Mesodermal cell (in vitro differentiated cells): ENCODE results near the gene GTF3C5.
"Not testable (repeated sequence)": the region's sequence is repeated elsewhere in the genome, so short reads cannot be mapped to it uniquely, and the experiment has no call there.

Experiments
- H3K27ac ChIP-seq: 2 replicates; pipeline ENCODE4 v1.7.0; 2013; ENCODE audit warnings: mild to moderate bottlenecking, low read depth, low read length, moderate library complexity; ENCODE audit not compliant: severe bottlenecking
- H3K36me3 ChIP-seq: 2 replicates; pipeline ENCODE4 v1.7.1; 2013; ENCODE audit warnings: mild to moderate bottlenecking, low read length, moderate library complexity; ENCODE audit not compliant: control insufficient read depth, insufficient read depth
- H3K4me1 ChIP-seq: one replicate; pipeline ENCODE4 v1.7.1; 2013; ENCODE audit warnings: mild to moderate bottlenecking, low read length; ENCODE audit not compliant: insufficient read depth, control insufficient read depth, poor library complexity, severe bottlenecking
- H3K4me3 ChIP-seq: 2 replicates; pipeline ENCODE4 v1.7.0; 2013; ENCODE audit warnings: low read length, control low read depth, mild to moderate bottlenecking; ENCODE audit not compliant: insufficient read depth, poor library complexity, severe bottlenecking; ENCODE audit errors: extremely low read depth
- H3K9me3 ChIP-seq: 2 replicates; pipeline ENCODE4 v1.7.1; 2013; ENCODE audit warnings: mild to moderate bottlenecking, low read length, moderate library complexity; ENCODE audit not compliant: control insufficient read depth
- WGBS, 2 experiments: methylation state at CpG; one replicate each; pipeline ENCODE4 v1.1.5; 2013; ENCODE audit warnings: missing lambda C conversion rate in 2 of 2; ENCODE audit not compliant: insufficient coverage in 2 of 2; 5-methylcytosine and 5-hydroxymethylcytosine counted together

The GTF3C5 gene

GRCh38 chr9:133090752-133091385 is 60.1 kb downstream of the GTF3C5 start:
- Histone ChIP-seq H3K9me3 (peaks cover 4% of the 10 kb centered on the region), H3K36me3 (peaks cover 3% of the 10 kb centered on the region), H3K4me1 (no peaks in the 10 kb centered on the region), H3K4me3 (no peak overlapping the region), H3K27ac (no peak overlapping the region)
- WGBS, 2 experiments: 94 to 95% methylated on average over 8 of the region's 11 CpGs

- not testable (repeated sequence) for H3K4me3 ChIP-seq, H3K27ac ChIP-seq, H3K4me1 ChIP-seq
- WGBS, 2 experiments: 94% methylated on average over 3 of the region's 4 CpGs; no CpG with 5 or more reads in 1 of the 2 experiments
- Histone ChIP-seq H3K9me3 (peaks cover 21% of the 10 kb centered on the region), H3K36me3 (peaks cover 38% of the 10 kb centered on the region)
Measured at GRCh38 chr9:133094351-133094750, 63.6 kb downstream of the GTF3C5 start.

DNA sequence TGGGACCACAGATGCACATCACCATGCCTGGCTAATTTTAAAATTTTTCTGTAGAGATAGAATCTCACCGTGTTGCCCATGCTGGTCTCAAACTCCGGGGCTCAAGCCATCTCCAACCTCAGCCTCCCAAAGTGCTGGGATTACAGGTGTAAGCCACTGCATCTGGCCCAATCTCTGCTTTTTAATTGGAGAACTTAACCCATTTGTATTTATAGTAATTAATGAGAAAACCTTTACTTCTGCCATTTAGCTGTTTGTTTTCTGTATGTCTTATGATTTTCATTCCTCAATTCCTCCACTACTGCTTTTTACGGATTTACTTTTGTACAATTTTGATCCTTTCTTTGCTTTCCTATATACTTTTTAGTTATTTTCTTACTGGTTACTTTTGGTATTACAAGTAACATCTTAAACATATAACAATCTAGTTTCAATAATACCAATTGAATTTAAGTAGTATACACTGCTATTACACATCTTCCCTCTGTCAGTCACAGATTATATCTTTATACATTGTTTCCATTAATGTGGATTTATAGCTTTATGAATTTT is 64.1 kb downstream of the GTF3C5 start:
- 83 to 100% methylated on average over 1 to 2 of the region's 3 CpGs for WGBS, 2 experiments
- H3K4me3 ChIP-seq: no peak overlapping the region
- H3K9me3 ChIP-seq: peaks cover 21% of the 10 kb centered on the region
- no peak overlapping the region for H3K27ac ChIP-seq
- no peaks in the 10 kb centered on the region for H3K4me1 ChIP-seq
- H3K36me3 ChIP-seq: peaks cover 44% of the 10 kb centered on the region

- Histone ChIP-seq H3K27ac (no peak overlapping the region), H3K4me1 (no peaks in the 10 kb centered on the region), H3K9me3 (peaks cover 21% of the 10 kb centered on the region), H3K36me3 (peaks cover 77% of the 10 kb centered on the region), H3K4me3 (no peak overlapping the region)
- WGBS, 2 experiments: 90 to 92% methylated on average over 14 of the region's 16 CpGs
Measured at GRCh38 chr9:133098104-133098754, 67.4 kb downstream of the GTF3C5 start.

DNA sequence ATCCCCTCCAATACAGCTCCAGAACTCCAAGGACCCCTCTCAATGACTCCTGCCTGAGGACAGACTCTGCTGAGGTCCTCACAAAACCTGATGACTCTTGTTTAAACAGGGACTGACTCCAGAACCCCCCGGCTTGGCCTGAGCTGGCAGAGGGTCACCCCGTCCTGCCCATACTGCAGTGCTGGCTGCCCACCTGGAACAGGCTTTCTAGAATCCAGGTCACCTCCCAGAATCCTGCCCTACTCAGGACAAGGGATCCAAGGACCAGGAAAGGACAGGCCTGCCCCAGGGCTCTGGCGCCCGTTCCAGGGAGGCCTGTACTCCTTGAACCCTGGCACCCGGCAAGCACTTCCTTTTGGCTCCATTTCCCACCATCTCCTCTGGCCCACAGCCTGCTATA is 68.1 kb downstream of the GTF3C5 start:
- Histone ChIP-seq H3K9me3 (peaks cover 21% of the 10 kb centered on the region), H3K27ac (no peak overlapping the region), H3K36me3 (peaks cover 83% of the 10 kb centered on the region), H3K4me3 (no peak overlapping the region), H3K4me1 (no peaks in the 10 kb centered on the region)
- WGBS, 2 experiments: 91 to 99% methylated on average over 5 of the region's 5 CpGs

DNA sequence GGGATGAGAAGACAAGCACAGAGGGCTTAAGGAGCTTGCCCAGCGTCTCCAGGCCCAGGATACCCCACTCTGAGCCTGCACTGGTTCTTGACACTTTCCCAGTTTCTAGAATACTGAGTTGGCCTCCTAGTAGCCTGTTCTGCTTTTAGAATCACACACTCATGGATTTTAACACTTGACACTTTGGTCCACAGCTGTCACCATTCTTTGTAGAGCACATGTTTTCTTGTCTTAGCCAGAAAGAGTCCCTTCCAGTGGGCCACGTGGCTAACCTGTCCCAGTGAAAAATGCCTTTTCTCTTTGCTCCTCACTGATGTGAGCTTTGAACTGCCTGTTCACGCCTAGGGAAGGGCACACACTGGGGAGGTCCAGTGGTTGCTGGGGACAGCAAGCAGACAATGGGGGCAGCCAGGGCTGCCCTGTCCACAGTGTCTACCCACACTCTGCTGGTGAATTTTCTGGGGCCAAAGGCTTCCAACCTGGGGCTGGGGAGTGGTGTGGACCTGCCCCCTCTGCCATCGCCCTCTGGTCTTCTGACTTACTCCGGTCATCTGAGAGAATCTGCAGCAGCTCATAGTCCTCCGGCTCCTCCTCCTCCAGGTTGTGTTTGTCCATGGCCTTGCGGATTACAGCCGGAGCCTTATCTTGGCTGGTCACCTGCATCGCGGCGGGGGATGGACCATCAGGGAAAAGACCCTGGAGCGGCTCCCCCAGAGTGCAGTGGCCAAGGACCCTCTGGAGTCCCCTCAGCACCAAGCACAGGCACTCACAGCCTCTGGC is 69.1 kb downstream of the GTF3C5 start:
- H3K4me1 ChIP-seq: no peaks in the 10 kb centered on the region
- H3K36me3 ChIP-seq: peaks cover 91% of the 10 kb centered on the region
- H3K4me3 ChIP-seq: no peak overlapping the region
- 95% methylated on average over 10 to 11 of the region's 12 CpGs for WGBS, 2 experiments
- H3K9me3 ChIP-seq: peaks cover 21% of the 10 kb centered on the region
- no peak overlapping the region for H3K27ac ChIP-seq

DNA sequence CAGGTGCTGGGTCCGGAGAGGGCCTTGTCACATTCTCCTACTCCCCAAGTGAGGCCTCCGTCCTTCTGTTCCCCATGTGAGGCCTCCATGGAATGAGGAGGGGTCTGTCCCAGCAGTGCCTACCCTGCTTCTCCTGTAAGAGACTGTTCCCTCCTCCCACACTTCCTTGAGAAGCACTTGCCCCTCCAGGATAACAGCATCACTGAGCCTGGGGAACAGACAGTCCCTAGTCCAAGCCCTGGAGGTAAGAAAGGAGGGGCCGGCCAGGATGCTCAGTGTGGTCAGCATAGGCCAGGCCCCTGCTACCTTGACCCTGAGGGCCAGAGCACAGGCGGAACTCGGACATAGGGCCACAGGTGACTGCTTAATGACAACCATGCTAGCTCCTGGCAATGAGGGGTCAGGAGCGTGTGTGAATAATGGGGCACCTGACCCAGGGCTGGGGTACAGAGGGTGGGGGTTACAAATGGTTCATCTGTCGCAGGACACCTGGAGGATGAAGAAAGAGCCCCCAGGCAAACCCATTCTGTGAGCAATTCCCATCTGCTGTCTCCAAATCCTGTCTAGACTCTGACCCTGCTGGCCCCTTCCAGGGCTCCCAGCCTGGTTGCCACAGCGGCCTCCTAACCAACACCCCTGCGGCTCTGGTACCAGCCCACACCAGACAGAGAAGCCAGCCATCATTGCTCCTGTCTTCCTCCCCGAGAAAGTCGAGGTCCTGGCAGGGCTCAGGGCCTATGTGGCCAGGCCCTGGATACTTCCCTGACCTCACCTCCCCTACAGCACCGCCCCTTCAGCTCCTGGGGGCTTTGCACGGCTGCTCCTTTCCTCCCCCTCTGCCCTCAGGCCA is 69.9 kb downstream of the GTF3C5 start:
- Histone ChIP-seq H3K27ac (no peak overlapping the region), H3K4me3 (no peak overlapping the region), H3K9me3 (peaks cover 18% of the 10 kb centered on the region), H3K4me1 (no peaks in the 10 kb centered on the region), H3K36me3 (peaks cover 94% of the 10 kb centered on the region)
- 96 to 97% methylated on average over 11 to 12 of the region's 13 CpGs for WGBS, 2 experiments

DNA sequence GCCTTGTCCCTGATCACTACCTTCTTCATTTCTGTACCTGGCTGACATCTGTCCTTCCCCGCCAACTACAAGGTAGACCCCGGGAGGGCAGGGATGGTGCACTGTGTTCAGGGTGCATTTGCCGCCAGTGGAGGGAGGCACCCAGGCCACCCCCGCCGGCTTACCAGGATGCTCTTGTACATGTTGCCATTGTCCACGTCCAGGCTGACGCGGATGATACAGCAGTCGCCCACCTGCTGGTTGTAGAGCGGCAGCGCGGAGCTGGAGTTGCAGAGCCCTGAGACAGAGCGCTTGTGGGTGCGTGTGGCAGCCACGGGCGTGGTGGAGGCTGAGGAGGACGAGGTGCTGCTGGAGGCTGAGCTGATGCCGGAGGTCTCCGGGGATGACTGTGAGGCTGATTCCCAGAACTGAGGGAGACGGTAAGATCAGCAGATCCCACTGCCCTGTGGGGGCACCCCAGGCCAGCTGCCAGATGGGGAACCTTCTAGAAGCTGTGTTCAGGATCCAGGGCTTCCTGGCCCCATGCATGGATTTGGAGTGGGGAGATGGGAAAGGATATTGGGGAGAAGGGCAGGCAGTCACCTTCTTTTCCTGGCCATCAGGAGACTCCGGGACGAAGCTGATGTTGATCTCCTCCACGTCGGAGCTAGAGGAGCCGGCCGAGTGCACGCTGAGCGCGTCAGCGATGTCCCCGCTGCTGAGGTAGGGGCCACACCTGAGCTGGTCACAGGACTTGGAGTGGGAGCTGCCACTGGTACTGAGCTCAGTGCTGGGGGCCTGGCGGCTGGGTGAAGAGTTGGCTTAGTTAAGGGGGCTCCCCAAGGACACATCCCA is 70.8 kb downstream of the GTF3C5 start:
- Histone ChIP-seq H3K9me3 (peaks cover 10% of the 10 kb centered on the region), H3K4me3 (no peak overlapping the region), H3K27ac (no peak overlapping the region), H3K4me1 (no peaks in the 10 kb centered on the region), H3K36me3 (peaks cover 94% of the 10 kb centered on the region)
- 95 to 99% methylated on average over 31 of the region's 32 CpGs for WGBS, 2 experiments

- WGBS, 2 experiments: 95 to 97% methylated on average over 18 to 20 of the region's 21 CpGs
- Histone ChIP-seq H3K4me1 (no peaks in the 10 kb centered on the region), H3K9me3 (peaks cover 1% of the 10 kb centered on the region), H3K27ac (no peak overlapping the region), H3K4me3 (no peak overlapping the region), H3K36me3 (peaks cover 94% of the 10 kb centered on the region)
Measured at GRCh38 chr9:133102190-133103021, 71.6 kb downstream of the GTF3C5 start.
